Nephron progenitor cell (in vitro differentiated cells): ENCODE results near the gene POLN.
"Not testable (repeated sequence)": the region's sequence is repeated elsewhere in the genome, so short reads cannot be mapped to it uniquely, and the experiment has no call there.

Experiments
- DNase-seq: peaks from one replicate; pipeline ENCODE4 v3.0.0; 2021
- H3K27ac Mint-ChIP-seq: 2 replicates; pipeline ENCODE4 v1.8.0; 2021; ENCODE audit warnings: mild to moderate bottlenecking, moderate library complexity, mixed read lengths
- H3K27me3 Mint-ChIP-seq: 2 replicates; pipeline ENCODE4 v1.8.0; 2021; ENCODE audit warnings: mild to moderate bottlenecking, low read depth, mixed read lengths; ENCODE audit not compliant: poor library complexity
- H3K36me3 Mint-ChIP-seq: 2 replicates; pipeline ENCODE4 v1.8.0; 2021; ENCODE audit warnings: low read depth, mixed read lengths
- H3K4me1 Mint-ChIP-seq: 2 replicates; pipeline ENCODE4 v1.8.0; 2021; ENCODE audit warnings: mixed read lengths
- H3K4me3 Mint-ChIP-seq: 2 replicates; pipeline ENCODE4 v1.8.0; 2021; ENCODE audit warnings: mild to moderate bottlenecking, moderate library complexity, mixed read lengths
- H3K9me3 Mint-ChIP-seq: 2 replicates; pipeline ENCODE4 v1.8.0; 2021; ENCODE audit warnings: mild to moderate bottlenecking, moderate library complexity, mixed read lengths
- TF ChIP-seq, protein P1 (sequence below): fragments of 200-600 bp; sonication (generic); IDR thresholded peaks from 2 replicates; pipeline ENCODE4 v1.5.0; 2021; ENCODE audit warnings: antibody characterized with exemption

POLN gene

DNA sequence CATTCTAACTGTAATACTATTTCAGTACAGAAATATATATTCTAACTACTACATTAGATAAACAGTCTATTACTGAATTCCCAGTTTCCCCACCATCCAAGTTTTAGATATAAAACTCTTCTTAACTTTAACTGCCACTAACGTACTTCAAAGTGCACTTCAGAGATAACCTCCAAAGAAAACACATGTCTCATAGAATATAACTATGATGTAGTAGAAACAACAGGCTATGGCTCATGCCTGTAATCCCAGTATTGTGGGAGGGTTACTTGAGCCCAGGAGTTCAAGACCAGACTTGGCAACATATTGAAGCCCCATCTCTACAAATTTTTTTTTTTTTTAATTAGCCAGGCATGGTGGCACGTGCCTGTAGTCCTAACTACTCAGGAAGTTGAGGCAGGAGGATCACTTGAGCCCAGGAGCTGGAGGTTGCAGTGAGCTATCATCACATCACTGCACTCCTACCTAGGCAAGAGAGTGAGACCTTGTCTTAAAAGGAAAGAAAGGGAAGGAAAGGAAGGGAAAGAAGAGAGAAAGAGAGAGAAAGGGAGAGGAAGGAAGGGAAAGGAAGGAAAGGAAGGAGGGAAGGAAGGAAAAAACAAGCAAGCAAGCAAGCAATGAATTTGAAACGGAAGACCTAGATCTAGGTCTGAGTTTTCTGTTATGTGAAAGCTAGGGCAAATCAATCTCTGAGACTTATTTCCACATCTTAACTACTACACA, 4.8 kb downstream of the POLN start:
- no peaks in the 10 kb centered on the region for H3K27me3 Mint-ChIP-seq

GRCh38 chr4:2231082-2231481, 10.8 kb downstream of the POLN start:
- DNase-seq: no peak
- TF ChIP-seq, protein P1, sequence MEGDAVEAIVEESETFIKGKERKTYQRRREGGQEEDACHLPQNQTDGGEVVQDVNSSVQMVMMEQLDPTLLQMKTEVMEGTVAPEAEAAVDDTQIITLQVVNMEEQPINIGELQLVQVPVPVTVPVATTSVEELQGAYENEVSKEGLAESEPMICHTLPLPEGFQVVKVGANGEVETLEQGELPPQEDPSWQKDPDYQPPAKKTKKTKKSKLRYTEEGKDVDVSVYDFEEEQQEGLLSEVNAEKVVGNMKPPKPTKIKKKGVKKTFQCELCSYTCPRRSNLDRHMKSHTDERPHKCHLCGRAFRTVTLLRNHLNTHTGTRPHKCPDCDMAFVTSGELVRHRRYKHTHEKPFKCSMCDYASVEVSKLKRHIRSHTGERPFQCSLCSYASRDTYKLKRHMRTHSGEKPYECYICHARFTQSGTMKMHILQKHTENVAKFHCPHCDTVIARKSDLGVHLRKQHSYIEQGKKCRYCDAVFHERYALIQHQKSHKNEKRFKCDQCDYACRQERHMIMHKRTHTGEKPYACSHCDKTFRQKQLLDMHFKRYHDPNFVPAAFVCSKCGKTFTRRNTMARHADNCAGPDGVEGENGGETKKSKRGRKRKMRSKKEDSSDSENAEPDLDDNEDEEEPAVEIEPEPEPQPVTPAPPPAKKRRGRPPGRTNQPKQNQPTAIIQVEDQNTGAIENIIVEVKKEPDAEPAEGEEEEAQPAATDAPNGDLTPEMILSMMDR: no peak
- Mint-ChIP-seq H3K36me3 (peaks cover 32% of the 10 kb centered on the region), H3K4me3 (no peak overlapping the region), H3K9me3 (no peaks in the 10 kb centered on the region), H3K27ac (no peak overlapping the region), H3K4me1 (no peaks in the 10 kb centered on the region), H3K27me3 (no peaks in the 10 kb centered on the region)

More for the DNA sequence above, 4.8 kb downstream of the POLN start:
- H3K36me3 Mint-ChIP-seq: peaks cover 27% of the 10 kb centered on the region
- no peak for DNase-seq
- peak overlapping the region; percentile 9 for H3K4me3 Mint-ChIP-seq
- TF ChIP-seq, protein P1: no peak
- no peak overlapping the region for H3K27ac Mint-ChIP-seq
- no peaks in the 10 kb centered on the region for H3K9me3 Mint-ChIP-seq
- peaks cover 39% of the 10 kb centered on the region for H3K4me1 Mint-ChIP-seq

GRCh38 chr4:2226261-2226660, 15.7 kb downstream of the POLN start:
- H3K27me3 Mint-ChIP-seq: no peaks in the 10 kb centered on the region
- TF ChIP-seq, protein P1: no peak
- no peaks in the 10 kb centered on the region for H3K9me3 Mint-ChIP-seq
- H3K4me1 Mint-ChIP-seq: peaks cover 8% of the 10 kb centered on the region
- DNase-seq: no peak
- no peak overlapping the region for H3K4me3 Mint-ChIP-seq
- peaks cover 12% of the 10 kb centered on the region for H3K36me3 Mint-ChIP-seq
- H3K27ac Mint-ChIP-seq: no peak overlapping the region

GRCh38 chr4:2222838-2223237, 19.1 kb downstream of the POLN start:
- H3K9me3 Mint-ChIP-seq: no peaks in the 10 kb centered on the region
- DNase-seq: no peak
- peaks cover 6% of the 10 kb centered on the region for H3K36me3 Mint-ChIP-seq
- peak overlapping the region; percentile 62 for H3K27ac Mint-ChIP-seq
- H3K4me1 Mint-ChIP-seq: peaks cover 14% of the 10 kb centered on the region
- TF ChIP-seq, protein P1: no peak
- no peak overlapping the region for H3K4me3 Mint-ChIP-seq
- no peaks in the 10 kb centered on the region for H3K27me3 Mint-ChIP-seq

- H3K27ac Mint-ChIP-seq, H3K36me3 Mint-ChIP-seq, H3K9me3 Mint-ChIP-seq, DNase-seq, H3K4me3 Mint-ChIP-seq, H3K27me3 Mint-ChIP-seq: not testable (repeated sequence)
- H3K4me1 Mint-ChIP-seq: peaks cover 14% of the 10 kb centered on the region
Observed at GRCh38 chr4:2221378-2221777, 20.5 kb downstream of the POLN start.

DNA sequence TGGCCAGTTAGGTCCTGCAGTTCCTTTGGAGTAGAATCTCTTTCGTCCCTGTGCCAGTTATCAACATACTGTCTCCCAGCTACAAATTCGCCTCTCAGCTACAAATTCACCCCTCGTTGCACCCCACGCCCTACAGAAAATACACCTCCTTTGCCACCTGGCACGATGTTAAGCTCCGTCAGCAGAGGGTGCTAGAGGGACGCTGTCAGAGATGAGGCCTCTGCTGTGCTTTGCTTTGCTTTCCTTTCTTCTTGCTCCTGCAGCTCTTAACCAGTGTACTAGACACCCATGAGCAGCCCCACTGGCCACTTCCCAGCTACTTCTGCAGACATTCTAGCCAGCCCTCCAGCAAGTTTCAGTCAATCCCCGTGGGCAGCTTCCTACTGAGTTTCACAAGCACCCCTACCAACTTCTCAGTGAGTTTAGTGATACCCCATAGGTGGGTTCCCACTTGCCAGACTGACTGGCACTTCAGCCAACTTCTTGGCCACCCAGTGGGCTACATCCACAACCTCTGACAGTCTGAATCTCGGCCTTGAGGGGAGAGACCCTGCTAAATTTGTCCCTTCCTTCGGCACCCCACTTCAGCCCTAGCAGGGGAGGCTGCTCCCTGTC, 21.8 kb downstream of the POLN start:
- Mint-ChIP-seq H3K36me3 (no peaks in the 10 kb centered on the region), H3K4me3 (no peak overlapping the region), H3K4me1 (peaks cover 14% of the 10 kb centered on the region), H3K27ac (no peak overlapping the region), H3K27me3 (peaks cover 9% of the 10 kb centered on the region), H3K9me3 (no peaks in the 10 kb centered on the region)
- TF ChIP-seq, protein P1: peak; percentile 84
- DNase-seq: peak; percentile 83
